NCI-H524 treated with DMSO at 0.1 percent for 48 hours (cell line): Measurements from ENCODE around the gene XXYLT1.
"Not testable (repeated sequence)": the region's sequence is repeated elsewhere in the genome, so short reads cannot be mapped to it uniquely, and the experiment has no call there.

Source experiments
- DNase-seq: peaks from one replicate; lab custom pipeline; 2025; lab: John Stamatoyannopoulos, UW

The XXYLT1 gene

DNA sequence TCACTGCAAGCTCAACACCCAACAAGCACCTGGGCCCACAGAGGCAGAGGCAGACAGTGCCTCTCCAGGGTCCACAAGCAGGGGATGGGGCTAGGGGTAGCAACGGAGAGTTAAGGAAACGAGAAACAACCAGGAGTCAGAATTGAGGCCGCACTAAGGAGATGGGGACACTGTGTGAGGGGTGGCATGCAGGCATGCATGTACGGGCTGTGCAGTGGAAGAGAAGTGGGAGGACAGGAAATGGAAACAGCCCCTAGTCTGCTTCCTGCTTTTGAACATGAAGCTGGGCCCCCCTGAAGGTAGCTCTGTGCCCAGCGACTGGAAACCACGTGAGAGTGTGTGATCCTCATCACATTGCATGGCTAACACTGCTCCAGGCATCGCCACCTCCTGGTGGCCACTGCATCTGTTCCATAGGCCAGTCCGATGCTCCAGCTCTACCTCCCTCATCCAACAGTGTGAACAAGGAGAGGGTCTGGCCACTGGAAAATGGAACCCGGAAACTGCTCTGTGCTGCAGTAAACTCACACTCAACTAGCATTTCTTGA lies 44.0 kb downstream of the XXYLT1 start:
- no peak for DNase-seq

DNA sequence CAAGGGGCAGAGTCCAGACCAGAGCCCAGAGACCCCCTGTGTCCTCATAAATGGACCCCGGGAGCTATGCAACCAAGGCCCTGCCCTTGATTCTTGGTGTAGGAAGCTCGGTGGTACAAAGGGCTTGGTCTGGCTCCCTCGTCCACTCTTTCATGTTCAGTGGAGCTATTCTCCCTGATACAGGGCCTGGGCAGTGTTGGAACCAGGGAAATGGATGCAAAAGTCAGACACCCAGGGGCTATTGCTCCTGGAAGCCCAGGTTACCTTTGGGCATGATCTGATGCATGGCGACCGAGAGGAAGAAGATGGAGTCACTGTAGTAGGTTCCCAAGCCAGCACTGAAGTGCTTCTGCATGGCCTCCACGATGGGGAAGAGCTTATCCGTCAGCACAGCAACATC lies 44.5 kb downstream of the XXYLT1 start:
- DNase-seq, result no peak

DNA sequence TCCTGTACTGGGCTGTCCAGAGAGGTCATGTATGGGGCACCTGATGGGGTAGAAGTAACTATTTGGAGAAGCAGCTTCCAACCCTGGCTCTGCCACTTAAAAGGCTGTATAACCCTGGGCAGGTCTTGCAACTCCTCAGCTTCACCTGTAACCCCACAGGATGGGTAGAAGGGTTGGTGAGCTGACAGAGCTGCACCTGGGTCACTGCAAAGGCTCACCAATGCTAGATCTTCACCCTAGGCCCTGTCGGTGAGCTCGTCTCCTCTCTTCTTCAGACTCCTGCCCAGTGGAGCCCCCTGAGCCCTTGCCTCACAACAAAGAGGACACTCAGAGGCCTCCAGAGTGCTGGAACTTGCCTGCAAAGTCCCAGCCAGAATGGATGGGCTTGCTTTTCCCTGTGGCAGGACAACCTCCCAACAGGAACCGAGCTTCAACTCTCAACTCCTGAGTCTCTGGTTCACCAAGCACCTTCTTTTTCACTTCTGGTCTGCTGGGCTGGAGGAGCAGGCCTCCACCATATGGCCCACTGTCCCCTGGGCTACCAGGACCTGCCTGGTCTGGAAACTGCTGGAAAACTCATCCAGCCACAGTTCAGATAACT lies 45.9 kb downstream of the XXYLT1 start:
- no peak for DNase-seq

DNA sequence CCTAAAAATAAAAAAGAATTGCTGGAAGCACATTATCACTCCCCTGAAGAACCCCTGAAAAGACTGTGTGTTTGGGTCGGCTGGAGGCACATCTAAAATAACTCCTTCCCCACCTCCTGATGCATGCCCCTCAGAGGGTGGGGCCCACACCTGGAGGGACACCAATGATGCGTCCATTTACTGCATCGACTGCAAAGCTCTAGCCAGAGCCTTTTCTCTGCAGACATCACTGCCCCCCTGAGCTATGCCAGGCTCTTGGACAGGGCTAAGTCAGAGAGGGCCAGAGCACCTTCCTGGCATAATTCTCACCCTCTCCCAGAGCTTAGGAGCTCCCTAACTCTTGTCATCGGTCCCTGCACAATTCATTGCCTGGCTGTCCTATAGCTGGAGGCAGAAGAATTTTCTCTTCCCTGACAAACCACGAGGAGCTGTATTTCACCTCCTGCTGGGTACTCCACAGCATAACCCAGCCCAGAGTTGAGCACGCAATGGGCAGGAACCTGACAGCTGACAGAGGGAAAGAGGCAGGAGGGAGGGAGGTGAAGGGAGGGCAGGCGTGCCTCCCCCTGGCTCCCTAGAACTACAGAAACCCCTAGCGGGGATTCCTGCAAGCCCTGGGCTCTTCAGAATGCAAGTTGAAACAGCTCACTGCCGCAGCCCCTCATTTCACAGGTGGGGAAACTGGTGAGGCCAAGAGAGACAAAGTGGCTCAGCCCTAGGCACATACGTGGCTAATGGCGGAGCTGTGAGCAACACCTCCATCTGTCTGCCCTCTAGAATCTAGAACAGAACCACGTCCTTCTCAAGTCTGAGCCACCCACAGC lies 46.6 kb downstream of the XXYLT1 start:
- DNase-seq, result no peak

DNA sequence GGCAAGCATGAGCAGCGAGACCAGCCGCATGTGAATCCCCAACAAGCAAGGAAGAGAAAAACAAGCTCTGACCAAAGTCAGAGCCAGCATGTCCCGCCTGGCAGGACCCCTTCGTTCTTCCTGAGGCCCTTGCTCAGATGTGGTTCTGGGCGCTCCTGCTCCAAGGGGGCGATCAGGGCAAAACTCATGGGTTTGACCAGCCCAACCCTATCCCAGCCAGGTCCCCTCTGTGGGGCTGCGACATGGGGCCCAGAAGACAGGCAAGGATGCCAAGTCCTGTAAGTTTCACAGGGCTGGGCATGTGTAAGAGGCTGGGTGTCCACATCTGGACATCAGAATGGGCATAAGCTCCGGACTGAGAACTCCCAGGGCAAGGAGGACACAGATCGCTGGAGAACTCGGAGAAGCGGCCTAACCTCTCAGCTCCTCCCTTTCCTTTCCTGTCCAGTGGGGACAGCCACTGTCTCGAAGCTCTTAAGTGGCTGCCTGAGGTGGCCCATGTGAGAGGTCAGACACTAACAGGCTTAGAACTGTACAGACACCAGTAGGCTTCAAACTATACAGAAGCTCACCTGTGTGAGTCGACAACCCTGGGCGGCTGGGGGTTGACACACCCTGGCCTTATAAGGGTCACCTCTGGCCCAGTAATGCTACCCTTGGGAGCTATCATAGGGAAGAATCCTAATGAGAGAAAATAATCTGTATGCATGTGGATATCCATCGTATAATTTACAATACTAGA lies 48.9 kb downstream of the XXYLT1 start:
- DNase-seq, result no peak

DNA sequence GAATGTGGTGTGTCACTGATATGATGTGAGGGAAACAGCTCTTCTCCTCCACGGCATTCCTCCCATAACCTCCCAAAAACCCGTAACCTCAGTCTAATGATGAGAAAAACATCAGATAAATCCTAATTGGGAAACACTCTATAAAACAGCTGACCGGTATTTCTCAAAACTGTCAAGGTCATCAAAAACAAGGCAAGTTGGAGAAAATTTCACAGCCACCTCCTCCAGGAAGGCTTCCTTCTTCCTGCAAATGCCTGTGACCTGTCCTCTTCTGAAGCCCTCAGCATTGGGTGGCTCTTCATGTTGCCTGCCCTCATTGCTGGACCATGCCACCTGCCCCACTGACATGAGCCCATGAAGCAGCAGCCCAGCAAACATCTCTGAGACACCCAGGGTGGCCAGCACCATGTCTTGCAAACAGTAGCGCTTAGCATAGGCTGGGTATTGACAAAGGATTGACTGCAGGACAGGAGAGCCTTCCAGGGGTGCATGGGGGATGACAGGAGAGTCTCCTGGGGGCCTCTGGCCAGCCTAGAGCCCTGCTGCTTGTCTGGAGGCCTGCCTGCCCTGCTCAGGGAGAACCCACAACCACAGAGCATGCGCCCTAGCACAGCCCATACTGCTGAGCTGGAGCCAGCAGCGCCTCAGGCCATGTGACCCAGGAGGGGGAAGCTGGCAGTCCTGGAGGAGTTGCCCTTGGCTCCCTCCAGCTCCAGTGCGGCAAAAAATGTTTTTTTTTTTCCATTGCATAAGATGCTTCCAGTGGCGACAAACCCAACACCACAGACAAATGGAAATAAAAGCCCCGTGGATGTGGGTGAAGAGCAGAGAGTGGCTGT lies 49.7 kb downstream of the XXYLT1 start:
- DNase-seq, result no peak

DNA sequence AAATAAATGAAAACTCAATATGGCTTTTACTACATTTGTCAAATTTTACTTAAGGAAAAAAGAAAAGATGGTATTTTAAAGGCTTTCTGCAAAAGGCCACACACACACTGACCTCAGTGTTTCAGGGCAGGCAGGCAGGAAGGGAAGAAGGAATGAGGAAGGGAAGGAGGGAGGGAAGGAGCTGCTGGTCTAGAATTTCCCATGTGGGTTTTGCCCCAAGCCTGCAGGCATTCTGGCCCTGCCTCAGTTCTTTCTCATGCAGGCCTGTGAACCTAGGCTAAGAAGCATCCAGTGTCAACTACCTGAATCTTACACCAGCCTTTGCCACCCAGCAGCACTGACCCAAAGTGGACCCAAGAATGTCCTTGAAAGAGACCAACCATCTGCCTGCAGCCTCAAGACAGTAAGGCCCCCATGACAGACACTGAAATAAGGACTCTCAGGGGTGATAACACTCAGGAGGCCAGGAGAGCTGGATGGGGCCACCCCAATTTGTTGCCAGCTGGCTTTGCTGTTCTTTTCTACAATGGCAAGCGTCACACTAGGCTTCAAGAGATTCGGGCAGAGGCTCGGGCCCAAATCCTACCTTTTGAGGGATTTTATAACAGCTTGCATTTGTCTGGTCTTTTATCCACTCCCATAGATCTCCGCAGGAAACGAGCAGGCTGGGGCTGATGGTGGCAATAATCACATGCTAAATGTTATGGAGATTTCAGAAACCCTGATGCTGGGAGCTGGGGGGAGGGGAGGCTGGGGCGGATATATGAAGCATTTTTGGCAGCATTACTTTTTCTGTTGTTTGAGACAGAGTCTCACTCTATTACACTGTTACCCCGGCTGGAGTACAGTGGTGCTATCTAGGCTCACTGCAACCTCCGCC lies 51.4 kb downstream of the XXYLT1 start:
- no peak for DNase-seq

DNA sequence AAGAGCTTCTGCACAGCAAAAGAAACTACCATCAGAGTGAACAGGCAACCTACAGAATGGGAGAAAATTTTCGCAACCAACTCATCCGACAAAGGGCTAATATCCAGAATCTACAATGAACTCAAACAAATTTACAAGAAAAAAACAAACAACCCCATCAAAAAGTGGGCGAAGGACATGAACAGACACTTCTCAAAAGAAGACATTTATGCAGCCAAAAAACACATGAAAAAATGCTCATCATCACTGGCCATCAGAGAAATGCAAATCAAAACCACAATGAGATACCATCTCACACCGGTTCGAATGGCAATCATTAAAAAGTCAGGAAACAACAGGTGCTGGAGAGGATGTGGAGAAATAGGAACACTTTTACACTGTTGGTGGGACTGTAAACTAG lies 52.6 kb downstream of the XXYLT1 start:
- not testable (repeated sequence) for DNase-seq

DNA sequence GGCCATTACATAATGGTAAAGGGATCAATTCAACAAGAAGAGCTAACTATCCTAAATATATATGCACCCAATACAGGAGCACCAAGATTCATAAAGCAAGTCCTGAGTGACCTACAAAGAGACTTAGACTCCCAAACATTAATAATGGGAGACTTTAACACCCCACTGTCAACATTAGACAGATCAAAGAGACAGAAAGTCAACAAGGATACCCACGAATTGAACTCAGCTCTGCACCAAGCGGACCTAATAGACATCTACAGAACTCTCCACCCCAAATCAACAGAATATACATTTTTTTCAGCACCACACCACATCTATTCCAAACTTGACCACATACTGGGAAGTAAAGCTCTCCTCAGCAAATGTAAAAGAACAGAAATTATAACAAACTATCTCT lies 55.4 kb downstream of the XXYLT1 start:
- not testable (repeated sequence) for DNase-seq

DNA sequence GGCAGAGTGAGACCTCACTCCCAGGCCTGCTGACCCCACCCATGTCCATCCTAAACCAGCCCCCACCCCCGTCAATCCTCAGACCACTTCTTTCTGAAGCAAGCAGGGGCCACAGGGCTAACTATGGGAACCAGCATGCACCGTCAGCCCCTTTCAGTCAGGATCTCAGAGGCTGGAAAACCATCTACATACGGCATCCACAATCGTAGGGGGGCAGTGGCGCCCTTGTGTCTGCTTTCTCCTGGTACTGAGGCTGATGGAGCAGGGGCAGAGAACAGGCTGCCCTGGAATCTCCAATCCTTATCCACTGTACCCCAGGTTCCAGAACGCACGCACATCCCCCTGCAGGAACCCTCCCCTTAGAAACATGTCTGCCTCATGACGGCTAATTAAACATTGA lies 56.6 kb downstream of the XXYLT1 start:
- DNase-seq, result no peak

DNA sequence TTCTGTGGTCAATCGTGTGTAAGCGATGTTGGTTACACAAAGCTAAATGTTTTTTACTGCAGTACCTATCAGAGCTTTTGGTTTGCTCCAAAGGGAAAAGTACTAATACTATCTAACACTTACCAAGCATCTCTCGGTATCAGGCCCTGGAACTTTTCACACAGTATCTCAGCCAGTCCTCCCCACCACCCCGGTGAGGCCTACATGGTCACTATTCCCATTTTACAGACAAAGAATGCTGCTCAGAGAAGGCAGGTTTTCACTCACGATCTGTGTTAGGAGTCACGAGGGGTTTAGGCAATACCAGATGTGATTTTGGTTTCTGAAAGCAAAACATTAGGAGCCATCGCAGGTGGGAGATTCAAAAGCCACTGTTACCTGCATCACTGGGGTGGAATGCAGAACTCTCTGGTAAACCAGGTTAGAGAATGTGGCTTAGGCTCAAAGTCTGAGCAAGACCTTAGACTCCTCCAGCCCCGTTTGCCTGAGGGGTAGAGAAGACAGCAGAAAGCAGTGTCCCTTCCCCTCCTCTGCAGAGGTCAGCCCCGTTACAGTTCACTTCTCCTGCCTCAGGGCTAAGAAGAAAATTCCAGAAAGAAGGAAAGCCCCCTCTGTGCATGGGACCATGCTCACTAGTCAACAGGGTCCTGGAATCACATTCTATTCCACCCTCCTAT lies 57.2 kb downstream of the XXYLT1 start:
- no peak for DNase-seq

DNA sequence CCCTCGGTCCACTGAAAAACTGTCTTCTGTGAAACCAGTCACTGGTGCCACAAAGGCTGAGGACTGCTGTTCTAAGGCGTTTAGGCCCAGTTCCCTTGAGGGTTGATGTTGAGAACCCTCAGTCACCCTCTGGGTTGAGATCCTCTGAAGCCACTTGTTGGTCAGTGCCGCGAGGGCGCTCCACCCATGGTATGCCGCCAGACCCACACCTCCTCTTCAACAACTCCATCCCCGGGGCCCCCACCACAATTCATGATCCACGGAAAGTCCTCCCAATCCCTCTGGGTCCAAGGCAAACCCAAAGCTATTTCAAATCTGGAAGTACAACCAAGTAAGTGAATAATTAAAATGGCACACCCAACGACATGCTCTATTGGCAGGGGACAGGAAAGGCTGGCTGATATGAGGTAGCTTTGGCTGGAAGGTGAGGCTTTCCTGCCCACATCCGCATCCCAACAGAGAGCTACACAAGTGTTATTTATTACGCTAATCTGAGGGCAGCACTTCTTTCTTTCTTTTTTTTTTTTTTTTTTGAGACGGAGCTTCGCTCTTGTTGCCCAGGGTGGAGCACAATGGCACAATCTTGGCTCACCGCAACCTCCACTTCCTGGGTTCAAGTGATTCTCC lies 58.1 kb downstream of the XXYLT1 start:
- no peak for DNase-seq

DNA sequence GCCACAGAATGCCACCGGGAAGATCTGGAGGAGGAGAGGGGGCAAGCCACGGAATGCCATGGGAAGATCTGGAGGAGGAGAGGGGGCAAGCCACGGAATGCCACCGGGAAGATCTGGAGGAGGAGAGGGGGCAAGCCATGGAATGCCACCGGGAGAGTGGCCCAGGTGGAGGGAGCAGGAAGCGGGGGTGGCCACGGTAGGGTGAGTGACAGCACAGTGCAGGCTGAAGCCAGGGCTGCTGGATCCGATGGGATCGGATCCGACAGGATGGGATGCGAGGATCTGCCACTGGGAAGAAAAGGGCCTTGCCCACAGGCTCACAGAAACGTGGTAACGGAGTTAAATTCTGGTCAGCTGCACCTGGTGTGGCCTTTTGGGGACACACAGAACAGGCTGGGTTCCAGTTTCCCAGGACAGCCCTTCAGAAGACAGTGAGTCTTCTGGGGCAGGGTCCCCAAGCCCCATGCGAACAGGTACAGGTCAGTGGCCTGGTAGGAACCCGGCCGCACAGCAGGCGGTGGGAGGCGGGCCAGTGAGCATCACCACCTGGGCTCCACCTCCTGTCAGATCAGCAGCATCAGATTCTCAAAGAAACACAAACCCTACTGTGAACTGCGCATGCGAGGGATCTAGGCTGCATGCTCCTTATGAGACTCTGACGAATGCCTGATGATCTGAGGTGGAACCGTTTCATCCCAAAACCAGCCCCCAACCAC lies 58.8 kb downstream of the XXYLT1 start:
- no peak for DNase-seq

DNA sequence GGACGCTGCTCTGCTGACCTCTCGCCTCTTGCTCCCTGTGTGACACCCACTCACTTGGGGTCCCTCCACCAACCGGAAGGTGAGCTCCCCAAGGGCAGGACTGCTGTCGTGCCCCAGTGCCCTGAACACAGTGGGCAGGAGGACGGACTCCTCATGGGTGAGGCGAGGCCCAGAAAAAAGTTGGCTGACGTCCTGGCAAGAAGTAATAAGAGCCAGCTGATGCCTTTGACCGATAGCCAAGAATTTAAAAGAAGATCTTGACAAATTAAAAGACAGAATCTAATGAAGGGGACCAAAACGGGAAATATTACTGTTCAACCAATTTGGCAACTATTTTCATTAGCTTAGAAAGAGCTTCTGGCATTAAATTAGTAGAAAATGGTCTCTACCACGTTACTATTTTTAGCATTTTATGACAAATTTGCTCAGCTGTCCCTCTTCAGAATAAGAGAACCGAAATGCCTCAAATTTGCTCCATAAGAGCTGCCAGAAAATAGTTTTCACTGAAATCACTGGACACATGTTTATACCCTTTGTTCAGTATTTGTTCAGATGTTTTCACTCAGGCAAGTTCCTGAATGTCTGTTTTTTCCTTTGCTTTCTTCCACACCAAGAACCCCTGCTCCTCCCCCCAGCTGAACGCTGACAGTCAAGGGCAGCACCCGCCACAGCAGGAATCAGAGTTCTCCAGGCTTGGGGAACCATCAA lies 60.5 kb downstream of the XXYLT1 start:
- DNase-seq, result no peak

DNA sequence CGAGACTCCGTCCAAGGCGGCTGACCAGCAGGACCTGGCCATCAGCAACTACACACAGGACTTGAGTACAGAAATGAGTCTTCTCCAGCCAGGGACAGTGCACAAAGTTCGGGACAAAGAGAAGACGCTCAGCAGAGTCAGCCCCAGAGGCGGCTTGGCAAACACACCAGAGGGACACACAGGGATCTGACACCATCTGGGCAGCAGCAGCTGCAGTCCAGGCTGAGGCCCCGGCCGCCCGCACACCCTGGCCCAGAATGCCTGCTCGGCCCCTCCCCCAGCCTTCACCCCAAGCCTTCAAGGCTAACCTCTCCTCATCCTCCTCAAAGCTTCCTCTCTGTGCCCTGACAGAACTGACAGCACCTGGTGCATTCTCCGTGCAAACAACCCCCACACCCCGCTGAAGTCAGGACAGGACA lies 61.1 kb downstream of the XXYLT1 start:
- DNase-seq, result peak; percentile 32

DNA sequence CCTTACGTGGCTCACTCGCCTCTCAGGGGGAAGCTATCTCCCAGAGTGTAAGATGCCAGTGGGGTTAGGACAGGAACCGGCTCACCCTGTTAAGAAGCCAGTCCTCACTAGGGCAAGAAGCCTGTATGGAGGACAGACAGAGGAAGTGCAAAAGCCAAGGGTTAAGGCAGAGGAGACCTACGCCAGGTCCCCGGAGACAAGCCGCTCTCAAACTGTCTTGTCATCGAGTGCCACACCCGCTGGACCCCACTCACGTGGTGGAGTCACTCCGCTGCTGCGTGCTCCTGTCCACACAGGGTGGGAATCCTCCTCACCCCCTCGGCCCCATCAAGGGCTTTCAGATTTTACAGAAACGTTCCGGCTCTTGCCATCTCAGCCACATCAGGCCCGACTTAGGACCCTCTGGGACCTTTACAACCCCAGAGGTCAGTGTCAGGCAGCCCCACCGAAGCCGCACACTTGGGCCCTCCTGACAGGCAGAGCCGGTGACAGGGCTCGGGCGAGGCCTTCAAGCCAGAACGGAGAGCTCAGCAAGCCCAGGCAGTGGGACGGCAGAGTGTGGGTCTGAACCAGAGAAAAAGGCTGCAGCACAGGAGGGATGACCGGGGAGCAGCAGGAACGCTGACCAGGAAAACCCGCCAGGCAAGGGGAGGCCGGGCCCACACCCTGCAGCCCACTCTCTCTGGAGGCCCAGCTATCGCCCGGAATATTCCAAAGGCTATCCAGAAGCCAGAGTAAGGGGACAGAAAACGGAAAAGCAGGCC lies 61.7 kb downstream of the XXYLT1 start:
- DNase-seq, result no peak

DNA sequence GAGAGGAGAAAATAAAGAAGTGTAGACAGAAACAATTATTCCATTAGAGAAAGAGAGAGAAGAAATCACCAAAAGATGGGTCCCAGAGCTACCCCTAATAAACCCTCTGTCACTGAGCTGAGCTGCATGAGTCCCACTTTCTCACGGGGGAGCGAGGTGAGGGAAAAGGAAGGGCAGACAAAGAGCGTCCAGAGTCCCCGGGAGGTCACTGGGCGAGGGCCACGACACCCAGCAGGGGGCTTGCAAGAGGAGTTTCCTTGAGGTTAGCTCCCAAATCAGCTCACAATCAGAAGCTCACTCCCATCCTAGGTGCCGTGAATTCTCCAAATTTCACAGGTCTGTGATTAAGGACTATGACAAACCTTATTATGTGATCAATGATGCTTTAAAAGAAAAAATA lies 62.3 kb downstream of the XXYLT1 start:
- no peak for DNase-seq

DNA sequence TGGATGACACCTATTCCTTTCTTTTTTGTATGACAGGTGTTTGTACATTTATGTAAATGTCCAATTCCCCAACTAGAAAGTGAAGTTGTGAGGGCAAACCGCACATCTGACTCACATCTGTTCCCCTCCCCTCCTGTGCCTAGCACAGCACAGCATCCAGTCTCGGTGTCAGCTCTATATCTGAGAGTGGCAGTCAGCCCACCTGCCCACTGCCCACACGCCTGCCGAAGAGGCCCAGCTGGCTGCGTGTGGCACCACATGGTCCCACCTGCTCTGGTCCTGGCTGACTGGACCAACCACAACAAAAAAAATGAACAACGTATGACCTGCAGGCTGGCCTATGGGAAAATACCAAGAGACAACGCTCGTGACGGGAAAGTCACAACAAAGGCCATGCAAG lies 62.8 kb downstream of the XXYLT1 start:
- DNase-seq, result no peak
